Right lobe of liver (tissue), 6 donors: ENCODE measurements around the gene CTF1. TPM values are rescaled to one million over a fixed set of nuclear protein-coding genes. Genes with fewer than 3 reads are reported as not detected.

ENCODE experiments used
- ATAC-seq, 4 donors: fragments of 200-7000 bp; cut with Tn5 transposase; one replicate each; pipeline ENCODE4 v1.9.1; 2020; ENCODE audit warnings: mild to moderate bottlenecking in 4 of 4, moderate library complexity in 4 of 4
- DNase-seq, 3 donors: peaks; one replicate each; pipeline ENCODE4 v3.0.0-alpha.2; 2020
- H3K27ac ChIP-seq, 3 donors: fragments of 200-600 bp; one replicate each; pipeline ENCODE4 v1.8.0; 2022
- H3K27me3 ChIP-seq, 2 donors: fragments of 200-600 bp; one replicate each; pipeline ENCODE4 v1.8.0; 2022
- H3K36me3 ChIP-seq, 4 donors: fragments of 200-600 bp; sonication (generic) in 1 of 4; one replicate each; pipeline versions ENCODE4 v1.5.1 to v1.8.0; 2017 to 2022; ENCODE audit warnings: control low read depth in 1 of 4
- H3K4me1 ChIP-seq, 4 donors: fragments of 200-600 bp; sonication (generic) in 1 of 4; one replicate each; pipeline versions ENCODE4 v1.5.1 to v1.8.0; 2017 to 2022; ENCODE audit warnings: control low read depth in 1 of 4
- H3K4me3 ChIP-seq, 3 donors: fragments of 200-600 bp; one replicate each; pipeline ENCODE4 v1.8.0; 2022
- H3K9me3 ChIP-seq, 4 donors: fragments of 200-600 bp; sonication (generic) in 1 of 4; one replicate each; pipeline versions ENCODE4 v1.5.1 to v1.8.0; 2017 to 2022; ENCODE audit warnings: control low read depth in 1 of 4
- CTCF ChIP-seq, 4 donors: fragments of 200-600 bp in 3 of 4; fragments of 450-650 bp in 1 of 4; IDR thresholded peaks; one replicate each; pipeline versions ENCODE4 v1.5.1 to v1.8.0; 2016 to 2022; ENCODE audit warnings: antibody characterized with exemption in 4 of 4, mild to moderate bottlenecking in 2 of 4
- POLR2A ChIP-seq: fragments of 450-650 bp; IDR thresholded peaks from one replicate; pipeline ENCODE4 v1.6.1; 2017; ENCODE audit warnings: antibody characterized with exemption, mild to moderate bottlenecking
- WGBS: methylation state at CpG from one replicate; pipeline ENCODE4 v1.1.6; 2018; ENCODE audit warnings: low coverage, low lambda C conversion rate; ENCODE audit not compliant: insufficient coverage; ENCODE audit errors: missing lambda C conversion rate; 5-methylcytosine and 5-hydroxymethylcytosine counted together
- intact Hi-C, 2 donors: fragments of 100-400 bp; cut with DNase I; formaldehyde crosslinking; loops; one replicate each; pipeline versions ENCODE4 v1.11.2 to v1.14.1; 2022
- long read RNA-seq: library from polyadenylated mRNA; unstranded; transcript quantifications from one replicate; pipeline ENCODE4 v2.0.0, GENCODE V29; 2019
- total RNA-seq, 6 experiments: library from RNA; depleted of rRNA in 2 of 6; stranded (reverse); fragments of >200 nt in 2 of 6; fragmentation: NEBNext Ultra II Directional in 3 of 6; extraction: Animal tissue kit (Norgen Biotek cat#: 25700) in 3 of 6; gene quantifications; one replicate each; pipeline versions ENCODE4 v1.1.0 to v1.2.4, GENCODE V29; 2016 to 2023
- donor health status: DM: no; HTN: yes; CAD: no.
- donor health status: DM: no; HTN: no; CAD: no.
- donor health status: DM: no; HTN: no; CAD: no.
- donor health status: DM: no; HTN: yes; CAD: no.
- donor health status: DM: no; HTN: yes; CAD: no.

The CTF1 gene, protein sequence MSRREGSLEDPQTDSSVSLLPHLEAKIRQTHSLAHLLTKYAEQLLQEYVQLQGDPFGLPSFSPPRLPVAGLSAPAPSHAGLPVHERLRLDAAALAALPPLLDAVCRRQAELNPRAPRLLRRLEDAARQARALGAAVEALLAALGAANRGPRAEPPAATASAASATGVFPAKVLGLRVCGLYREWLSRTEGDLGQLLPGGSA
- under 1 TPM in 4 of 6 experiments, not detected in 2; 0.13 to 0.74 (median 0.43) TPM for total RNA-seq
- long read RNA-seq, result 0 reads

GRCh38 chr16:30896261-30896888 lies at the start of gene CTF1:
TSS of gene CTF1 (plus strand) at chr16:30896614. CDS start at chr16:30896644, 30 bp downstream.
- intact Hi-C loops, result no loop called here
- Histone ChIP-seq H3K27me3 (no peaks in the 10 kb centered on the region), H3K27ac (peak within 1 kb of the TSS; percentile 77 to 89 (median 88)), H3K36me3 (no peaks in the 10 kb centered on the region), H3K4me3 (peak within 1 kb of the TSS; percentile 38 to 56 (median 39)), H3K4me1 (peaks cover 0 to 22% (median 3%) of the 10 kb centered on the region in 4 donors), H3K9me3 (no peaks in the 10 kb centered on the region)
- 15% methylated on average over 12 of the region's 31 CpGs for WGBS
- DNase-seq, result peak; percentile 51 to 67 (median 63)
- TF ChIP-seq POLR2A, result no peak
- TF ChIP-seq CTCF (IDR thresholded peaks at IDR 0.05), result no peak
- ATAC-seq, result peak; percentile 1 to 15 (median 4)

GRCh38 chr16:30846649-30847402 lies 49.6 kb upstream of the CTF1 start:
- Histone ChIP-seq H3K4me1 (peaks cover 0 to 10% (median 5%) of the 10 kb centered on the region in 4 donors), H3K4me3 (no peak overlapping the region), H3K9me3 (no peaks in the 10 kb centered on the region), H3K27ac (no peak overlapping the region), H3K36me3 (no peaks in the 10 kb centered on the region), H3K27me3 (no peaks in the 10 kb centered on the region)
- DNase-seq, result no peak
- intact Hi-C loops, result loop anchor here in 1 of 2 donors (5.0 kb wide), 1 partner anchor 65 kb away; no protein-coding TSS in a partner anchor
- WGBS, result 73% methylated on average over 4 of the region's 4 CpGs
- TF ChIP-seq CTCF (IDR thresholded peaks at IDR 0.05) (no peak), POLR2A (no peak)
- no peak for ATAC-seq

DNA sequence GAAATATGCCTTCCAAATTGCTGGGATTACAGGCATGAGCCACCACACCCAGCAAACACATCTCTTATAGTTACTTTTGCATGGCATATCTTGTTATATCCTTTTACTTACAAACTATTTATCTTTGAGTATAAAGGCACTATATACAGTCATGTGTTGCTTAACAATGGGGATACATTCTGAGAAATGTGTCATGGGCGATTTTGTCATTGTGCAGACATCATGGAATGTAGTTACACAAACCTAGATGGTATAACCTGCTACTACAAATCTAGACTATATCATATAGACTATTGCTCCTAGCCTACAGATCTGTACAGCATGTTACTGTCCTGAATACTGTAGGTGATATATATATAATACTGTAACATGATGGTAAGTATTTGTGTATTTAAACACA lies 46.2 kb upstream of the CTF1 start:
- DNase-seq (no peak), ATAC-seq (no peak)
- H3K27ac ChIP-seq, result no peak overlapping the region
- WGBS, result 56% methylated on average over 1 of the region's 1 CpG
- no peak overlapping the region for H3K4me3 ChIP-seq
- peaks cover 0 to 6% (median 3%) of the 10 kb centered on the region in 4 donors for H3K4me1 ChIP-seq
- no peaks in the 10 kb centered on the region for H3K9me3 ChIP-seq
- intact Hi-C loops, result no loop called here
- no peaks in the 10 kb centered on the region for H3K27me3 ChIP-seq
- TF ChIP-seq POLR2A, result no peak
- TF ChIP-seq CTCF (IDR thresholded peaks at IDR 0.05), result no peak
- H3K36me3 ChIP-seq, result no peaks in the 10 kb centered on the region

DNA sequence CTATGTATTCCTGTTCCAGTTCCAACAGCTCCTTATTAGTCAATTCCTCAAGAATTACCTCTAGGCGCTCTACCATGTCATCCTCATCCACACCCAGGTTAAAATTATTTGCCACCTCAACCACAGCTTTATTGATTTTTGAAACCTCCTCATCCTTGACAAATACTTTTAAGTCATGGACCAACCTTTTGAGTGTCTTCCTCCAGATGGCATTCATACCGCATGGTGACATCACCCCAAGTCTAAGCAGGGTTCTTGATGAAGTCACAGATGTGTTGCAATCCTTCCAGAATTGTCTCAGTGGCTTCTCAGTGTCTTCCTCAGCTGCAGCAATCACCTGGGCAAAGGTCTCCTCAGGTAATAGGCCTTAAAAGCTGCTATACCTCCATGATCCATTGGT lies 42.7 kb upstream of the CTF1 start:
- Histone ChIP-seq H3K4me3 (no peak overlapping the region), H3K4me1 (no peaks in the 10 kb centered on the region), H3K9me3 (no peaks in the 10 kb centered on the region), H3K27me3 (no peaks in the 10 kb centered on the region), H3K36me3 (no peaks in the 10 kb centered on the region), H3K27ac (no peak overlapping the region)
- DNase-seq (no peak), ATAC-seq (no peak)
- 93% methylated on average over 2 of the region's 2 CpGs for WGBS
- intact Hi-C loops, result no loop called here
- TF ChIP-seq CTCF (IDR thresholded peaks at IDR 0.05) (no peak), POLR2A (no peak)
